RWPE2 (cell line): ENCODE measurements around the gene CADPS.

Experiments
- ATAC-seq: fragments of 200-7000 bp; cut with Tn5 transposase; 3 replicates; pipeline ENCODE4 v1.9.1; 2021; ENCODE audit warnings: low read depth
- DNase-seq: peaks from one replicate; pipeline ENCODE4 v3.0.0-alpha.2; 2020; ENCODE audit warnings: low spot score
- H3K27ac ChIP-seq: fragments of 450-650 bp; 2 replicates; pipeline ENCODE4 v1.5.1; 2017; ENCODE audit warnings: mild to moderate bottlenecking; ENCODE audit not compliant: poor library complexity, severe bottlenecking
- H3K27me3 ChIP-seq: fragments of 250-450 bp; sonication (Bioruptor Pico); 2 replicates; pipeline ENCODE4 v1.5.1; 2021; ENCODE audit warnings: mild to moderate bottlenecking, moderate library complexity; ENCODE audit not compliant: insufficient read depth, poor library complexity, severe bottlenecking
- H3K36me3 ChIP-seq: fragments of 250-450 bp; sonication (Bioruptor Pico); 2 replicates; pipeline ENCODE4 v1.5.1; 2020; ENCODE audit warnings: low read depth, mild to moderate bottlenecking, moderate library complexity
- H3K4me1 ChIP-seq: fragments of 250-450 bp; sonication (Bioruptor Pico); 2 replicates; pipeline ENCODE4 v1.5.1; 2021; ENCODE audit warnings: mild to moderate bottlenecking, moderate library complexity; ENCODE audit not compliant: insufficient read depth, poor library complexity, severe bottlenecking
- H3K4me3 ChIP-seq: fragments of 250-450 bp; sonication (Bioruptor Pico); 2 replicates; pipeline ENCODE4 v1.5.1; 2021; ENCODE audit warnings: mild to moderate bottlenecking, moderate library complexity; ENCODE audit not compliant: severe bottlenecking
- H3K9me3 ChIP-seq: fragments of 250-450 bp; sonication (Bioruptor Pico); 2 replicates; pipeline ENCODE4 v1.5.1; 2021; ENCODE audit warnings: mild to moderate bottlenecking, moderate library complexity; ENCODE audit not compliant: severe bottlenecking
- CTCF ChIP-seq: fragments of 450-650 bp; IDR thresholded peaks from one replicate; pipeline ENCODE4 v1.5.1; 2017; ENCODE audit warnings: mild to moderate bottlenecking, moderate library complexity; ENCODE audit not compliant: poor library complexity, severe bottlenecking

The CADPS gene

GRCh38 chr3:62827550-62827949 is 47.7 kb downstream of the CADPS start:
- TF ChIP-seq CTCF, result no peak
- ATAC-seq, result no peak
- no peak overlapping the region for H3K4me3 ChIP-seq
- no peaks in the 10 kb centered on the region for H3K27me3 ChIP-seq
- H3K4me1 ChIP-seq, result no peaks in the 10 kb centered on the region
- H3K36me3 ChIP-seq, result no peaks in the 10 kb centered on the region
- H3K9me3 ChIP-seq, result no peaks in the 10 kb centered on the region
- no peak overlapping the region for H3K27ac ChIP-seq
- DNase-seq, result no peak

GRCh38 chr3:62824965-62825592 is 50.1 kb downstream of the CADPS start:
- DNase-seq (no peak), ATAC-seq (no peak)
- Histone ChIP-seq H3K36me3 (no peaks in the 10 kb centered on the region), H3K9me3 (no peaks in the 10 kb centered on the region), H3K27me3 (no peaks in the 10 kb centered on the region), H3K4me3 (no peak overlapping the region), H3K27ac (no peak overlapping the region), H3K4me1 (no peaks in the 10 kb centered on the region)
- no peak for TF ChIP-seq CTCF

GRCh38 chr3:62823461-62824050 is 51.7 kb downstream of the CADPS start:
- Histone ChIP-seq H3K27me3 (no peaks in the 10 kb centered on the region), H3K27ac (no peak overlapping the region), H3K9me3 (no peaks in the 10 kb centered on the region), H3K4me1 (no peaks in the 10 kb centered on the region), H3K4me3 (no peak overlapping the region), H3K36me3 (no peaks in the 10 kb centered on the region)
- no peak for TF ChIP-seq CTCF
- ATAC-seq (no peak), DNase-seq (no peak)

- ATAC-seq (no peak), DNase-seq (no peak)
- Histone ChIP-seq H3K4me1 (no peaks in the 10 kb centered on the region), H3K27ac (no peak overlapping the region), H3K27me3 (no peaks in the 10 kb centered on the region), H3K36me3 (no peaks in the 10 kb centered on the region), H3K4me3 (no peak overlapping the region), H3K9me3 (no peaks in the 10 kb centered on the region)
- no peak for TF ChIP-seq CTCF
Measured at GRCh38 chr3:62822905-62823304, 52.3 kb downstream of the CADPS start.

GRCh38 chr3:62818347-62818746 is 56.9 kb downstream of the CADPS start:
- no peaks in the 10 kb centered on the region for H3K4me1 ChIP-seq
- no peak overlapping the region for H3K4me3 ChIP-seq
- ATAC-seq (no peak), DNase-seq (no peak)
- H3K36me3 ChIP-seq, result no peaks in the 10 kb centered on the region
- TF ChIP-seq CTCF, result no peak
- no peak overlapping the region for H3K27ac ChIP-seq
- no peaks in the 10 kb centered on the region for H3K27me3 ChIP-seq
- no peaks in the 10 kb centered on the region for H3K9me3 ChIP-seq
